Panc1 (cell line): ENCODE data around the gene SLC12A9. TPM values are rescaled to one million over a fixed set of nuclear protein-coding genes. Genes with fewer than 3 reads are reported as not detected.

Experiments used
- ATAC-seq: fragments of 200-7000 bp; cut with Tn5 transposase; 2 replicates; pipeline ENCODE4 v1.9.1; 2020; ENCODE audit warnings: mild to moderate bottlenecking, moderate library complexity
- BruUV-seq: library from RNA; stranded (reverse); fragments of 400-500 nt; replicated peaks from 2 replicates; lab custom pipeline; 2021; lab: Mats Ljungman, UMichigan
- CTCF ChIA-PET: fragments of 300-600 bp; sonication (Branson Sonifier 250); formaldehyde crosslinking; loops from one replicate; lab custom pipeline; 2022; ENCODE audit warnings: antibody characterized with exemption; lab: Charles Lee
- POLR2A ChIA-PET: fragments of 300-600 bp; sonication (Branson Sonifier 250); formaldehyde crosslinking; loops from one replicate; lab custom pipeline; 2022; ENCODE audit warnings: antibody characterized with exemption; lab: Charles Lee
- DNase-seq: peaks from one replicate; pipeline ENCODE4 v3.0.0-alpha.2; 2010; ENCODE audit warnings: low read depth, low spot score
- H3K27ac ChIP-seq: 2 replicates; pipeline ENCODE4 v1.5.1; 2011; ENCODE audit warnings: mild to moderate bottlenecking, low read length, inconsistent platforms
- H3K27me3 ChIP-seq: fragments of 200-500 bp; sonication (Bioruptor generic); 2 replicates; pipeline ENCODE4 v1.6.0; 2014; ENCODE audit warnings: low read length, inconsistent platforms; ENCODE audit not compliant: control insufficient read depth, insufficient read depth
- H3K36me3 ChIP-seq: fragments of 200-500 bp; sonication (Bioruptor generic); 2 replicates; pipeline ENCODE4 v1.5.1; 2014; ENCODE audit warnings: inconsistent platforms, mild to moderate bottlenecking, low read length, moderate library complexity; ENCODE audit not compliant: control insufficient read depth, insufficient read depth
- H3K4me1 ChIP-seq: 2 replicates; pipeline ENCODE4 v1.5.1; 2011; ENCODE audit warnings: inconsistent platforms, mild to moderate bottlenecking, low read length, moderate library complexity; ENCODE audit not compliant: control insufficient read depth, insufficient read depth
- H3K4me3 ChIP-seq, 2 experiments: 2 replicates each; pipeline ENCODE4 v1.5.1; 2011 to 2012; ENCODE audit warnings: low read depth in 2 of 2, low read length in 2 of 2, mild to moderate bottlenecking in 2 of 2, inconsistent platforms in 1 of 2, moderate library complexity in 1 of 2
- H3K9me3 ChIP-seq: fragments of 200-500 bp; sonication (Bioruptor generic); 2 replicates; pipeline ENCODE4 v1.5.1; 2014; ENCODE audit warnings: low read depth, mild to moderate bottlenecking, inconsistent platforms, low read length, moderate library complexity; ENCODE audit not compliant: control insufficient read depth, insufficient read depth
- CTCF ChIP-seq: fragments of 450-650 bp; IDR thresholded peaks from 2 replicates; pipeline ENCODE4 v1.5.1; 2017; ENCODE audit warnings: mild to moderate bottlenecking
- POLR2AphosphoS5 ChIP-seq: IDR thresholded peaks from 2 replicates; pipeline ENCODE4 v1.6.1; 2012; ENCODE audit warnings: mild to moderate bottlenecking, low read depth, low read length, moderate library complexity
- SIN3A ChIP-seq: IDR thresholded peaks from 2 replicates; pipeline ENCODE4 v1.6.1; 2012; ENCODE audit warnings: low read depth, mild to moderate bottlenecking, low read length, moderate library complexity, borderline replicate concordance; ENCODE audit not compliant: insufficient read depth
- TCF7L2 ChIP-seq: IDR thresholded peaks from 2 replicates; pipeline ENCODE4 v1.6.1; 2011; ENCODE audit warnings: mild to moderate bottlenecking, low read depth, low read length, inconsistent platforms
- in situ Hi-C: cut with HindIII; loops from 2 replicates; pipeline ENCODE4 v1.10.0; 2016; ENCODE audit warnings: low sequenced_read_pairs, low pct_unique_long_range_greater_than_20kb
- intact Hi-C: fragments of 100-400 bp; cut with micrococcal nuclease; formaldehyde crosslinking; loops from one replicate; pipeline ENCODE4 v1.10.0; 2022; ENCODE audit not compliant: unreplicated experiment
- total RNA-seq: library from RNA; stranded (reverse); gene quantifications from one replicate; pipeline ENCODE4 v1.2.1, GENCODE V29; 2021; ENCODE audit not compliant: unreplicated experiment

Gene SLC12A9
- total RNA-seq, 1 experiment from 2014 or later: 31.1 TPM

GRCh38 chr7:100888291-100888987, 35.9 kb downstream of the SLC12A9 start:
- ChIA-PET POLR2A (interaction anchor here (0.5 kb wide), 1 partner anchor 14 kb away, joined by 10 read pairs; the partner anchor contains the start of gene SRRT), CTCF (interaction anchor here (0.5 to 2.0 kb wide), 2 partner anchors 89 to 179 kb away, joined by 5 to 7 read pairs; no protein-coding TSS in a partner anchor)
- peak overlapping the region; percentile 89 for H3K27ac ChIP-seq
- intact Hi-C loops (no loop called here), in situ Hi-C loops (no loop called here)
- peak; percentile 3; the same call in 1 of the 2 replicates for ATAC-seq
- H3K27me3 ChIP-seq: no peaks in the 10 kb centered on the region
- BruUV-seq: TSS peak; percentile 91
- H3K4me3 ChIP-seq: peak overlapping the region; percentile 62 to 65
- DNase-seq: no peak
- peaks cover 33% of the 10 kb centered on the region for H3K4me1 ChIP-seq
- TF ChIP-seq TCF7L2 (no peak), POLR2AphosphoS5 (peak; percentile 9; the same call in 1 of the 2 replicates), SIN3A (no peak), CTCF (no peak)
- no peaks in the 10 kb centered on the region for H3K9me3 ChIP-seq
- peaks cover 14% of the 10 kb centered on the region for H3K36me3 ChIP-seq

- TF ChIP-seq POLR2AphosphoS5 (peak; percentile 73; the same call in 1 of the 2 replicates), SIN3A (no peak; the same call in 1 of the 2 replicates)
- H3K27ac ChIP-seq: peak within 1 kb of the TSS; percentile 89
- in situ Hi-C loops (no loop called here), intact Hi-C loops (no loop called here)
- ATAC-seq (peak; percentile 72), DNase-seq (no peak)
- CTCF ChIA-PET: interaction anchor here (0.5 to 2.0 kb wide), 7 partner anchors 11 to 214 kb away, joined by 3 to 10 read pairs (median 5); partner anchors contain the start of gene EPHB4
- POLR2A ChIA-PET: interaction anchor here (0.5 to 1.0 kb wide), 7 partner anchors 14 to 1447 kb away, joined by 3 to 11 read pairs (median 7); partner anchors contain the start of gene SRRT
- no peaks in the 10 kb centered on the region for H3K9me3 ChIP-seq
- H3K27me3 ChIP-seq: no peaks in the 10 kb centered on the region
- H3K36me3 ChIP-seq: peaks cover 11% of the 10 kb centered on the region
- BruUV-seq: no TSS peak
- peak within 1 kb of the TSS; percentile 62 to 72 for H3K4me3 ChIP-seq
- H3K4me1 ChIP-seq: peaks cover 36% of the 10 kb centered on the region
These were observed 36.7 kb downstream of the SLC12A9 start, which contains the start of gene UFSP1 for GRCh38 chr7:100888988-100889750. Gene UFSP1, minus strand, starts transcription at chr7:100889715. Its CDS starts 444 bp downstream, at chr7:100889271.

- intact Hi-C loops (loop anchor here (5.0 kb wide), 1 partner anchor 391 kb away; no protein-coding TSS in a partner anchor), in situ Hi-C loops (no loop called here)
- no TSS peak for BruUV-seq
- CTCF ChIA-PET: interaction anchor here (0.6 to 2.0 kb wide), 3 partner anchors 59 to 326 kb away, joined by 3 to 5 read pairs (median 3); partner anchors contain the start of gene PLOD3
- DNase-seq: no peak
- no peak for TF ChIP-seq SIN3A
- Histone ChIP-seq H3K4me3 (peak overlapping the region; percentile 62 to 72), H3K27me3 (no peaks in the 10 kb centered on the region), H3K36me3 (peaks cover 9% of the 10 kb centered on the region), H3K4me1 (peaks cover 42% of the 10 kb centered on the region), H3K9me3 (no peaks in the 10 kb centered on the region), H3K27ac (peak overlapping the region; percentile 87)
- POLR2A ChIA-PET: interaction anchor here (0.6 kb wide), 2 partner anchors 69 to 211 kb away, joined by 6 to 8 read pairs; no protein-coding TSS in a partner anchor
- no peak for ATAC-seq
These were observed 38.4 kb downstream of the SLC12A9 start for GRCh38 chr7:100890653-100891567.
